MG63 (cell line): Measurements from ENCODE around the gene TMUB2. TPM values are rescaled to one million over a fixed set of nuclear protein-coding genes. Genes with fewer than 3 reads are reported as not detected.

Experiments
- DNase-seq: peaks from one replicate; pipeline ENCODE4 v3.0.0-alpha.2; 2020
- H3K27me3 ChIP-seq: fragments of 250-450 bp; sonication (Bioruptor Pico); 2 replicates; pipeline ENCODE4 v1.5.1; 2020; ENCODE audit warnings: mild to moderate bottlenecking, moderate library complexity
- H3K36me3 ChIP-seq: fragments of 250-450 bp; sonication (Bioruptor Pico); 2 replicates; pipeline ENCODE4 v1.5.1; 2020; ENCODE audit warnings: mild to moderate bottlenecking, moderate library complexity
- H3K4me3 ChIP-seq: fragments of 250-450 bp; sonication (Bioruptor Pico); 2 replicates; pipeline ENCODE4 v1.5.1; 2020; ENCODE audit warnings: mild to moderate bottlenecking, moderate library complexity
- H3K9me3 ChIP-seq: fragments of 250-450 bp; sonication (Bioruptor Pico); 2 replicates; pipeline ENCODE4 v1.5.1; 2020; ENCODE audit warnings: mild to moderate bottlenecking, moderate library complexity
- total RNA-seq: library from RNA; depleted of rRNA; stranded (reverse); fragments of >200 nt; shearing (Covaris generic); gene quantifications from 2 replicates; pipeline ENCODE4 v1.2.3, GENCODE V29; 2014; ENCODE audit warnings: low replicate concordance

The TMUB2 gene
- total RNA-seq, 1 experiment from 2014 or later, result 39.9 TPM

GRCh38 chr17:44193326-44194084, 6.7 kb downstream of the TMUB2 start:
- Histone ChIP-seq H3K36me3 (peaks cover 72% of the 10 kb centered on the region), H3K27me3 (no peaks in the 10 kb centered on the region), H3K4me3 (no peak overlapping the region), H3K9me3 (no peaks in the 10 kb centered on the region)
- no peak for DNase-seq

GRCh38 chr17:44197107-44197506, 10.3 kb downstream of the TMUB2 start:
- DNase-seq, result no peak
- Histone ChIP-seq H3K36me3 (peaks cover 52% of the 10 kb centered on the region), H3K4me3 (no peak overlapping the region), H3K9me3 (no peaks in the 10 kb centered on the region), H3K27me3 (no peaks in the 10 kb centered on the region)

GRCh38 chr17:44197980-44198720, 11.4 kb downstream of the TMUB2 start:
- no peaks in the 10 kb centered on the region for H3K9me3 ChIP-seq
- peak; percentile 58 for DNase-seq
- peak overlapping the region; percentile 70 for H3K4me3 ChIP-seq
- H3K36me3 ChIP-seq, result peaks cover 46% of the 10 kb centered on the region
- no peaks in the 10 kb centered on the region for H3K27me3 ChIP-seq

GRCh38 chr17:44198721-44199552, 12.2 kb downstream of the TMUB2 start:
- Histone ChIP-seq H3K9me3 (no peaks in the 10 kb centered on the region), H3K27me3 (no peaks in the 10 kb centered on the region), H3K4me3 (peak overlapping the region; percentile 70), H3K36me3 (peaks cover 39% of the 10 kb centered on the region)
- DNase-seq, result peak; percentile 66

- DNase-seq, result peak; percentile 100
- peak within 1 kb of the TSS; percentile 70 for H3K4me3 ChIP-seq
- no peaks in the 10 kb centered on the region for H3K9me3 ChIP-seq
- H3K36me3 ChIP-seq, result peaks cover 30% of the 10 kb centered on the region
- no peaks in the 10 kb centered on the region for H3K27me3 ChIP-seq
Observed at GRCh38 chr17:44199553-44200477, 13.0 kb downstream of the TMUB2 start, which contains the start of gene ATXN7L3. ATXN7L3 (minus strand) TSS chr17:44199884; CDS start chr17:44198070, 1,814 bp downstream.

GRCh38 chr17:44200478-44201155, 13.8 kb downstream of the TMUB2 start:
- Histone ChIP-seq H3K4me3 (peak overlapping the region; percentile 70), H3K36me3 (peaks cover 22% of the 10 kb centered on the region), H3K27me3 (no peaks in the 10 kb centered on the region), H3K9me3 (no peaks in the 10 kb centered on the region)
- DNase-seq, result no peak

GRCh38 chr17:44202756-44203155, 16.0 kb downstream of the TMUB2 start:
- peak; percentile 70 for DNase-seq
- Histone ChIP-seq H3K4me3 (no peak overlapping the region), H3K36me3 (peaks cover 14% of the 10 kb centered on the region), H3K27me3 (no peaks in the 10 kb centered on the region), H3K9me3 (no peaks in the 10 kb centered on the region)

- H3K36me3 ChIP-seq, result peaks cover 20% of the 10 kb centered on the region
- no peaks in the 10 kb centered on the region for H3K9me3 ChIP-seq
- H3K27me3 ChIP-seq, result no peaks in the 10 kb centered on the region
- DNase-seq, result peak; percentile 41
- H3K4me3 ChIP-seq, result no peak overlapping the region
Observed at GRCh38 chr17:44203731-44204440, 17.1 kb downstream of the TMUB2 start.

- Histone ChIP-seq H3K9me3 (no peaks in the 10 kb centered on the region), H3K4me3 (no peak overlapping the region), H3K36me3 (peaks cover 25% of the 10 kb centered on the region), H3K27me3 (no peaks in the 10 kb centered on the region)
- peak; percentile 86 for DNase-seq
Observed at GRCh38 chr17:44204441-44204882, 17.7 kb downstream of the TMUB2 start.

GRCh38 chr17:44205962-44206824, 19.4 kb downstream of the TMUB2 start:
- no peaks in the 10 kb centered on the region for H3K9me3 ChIP-seq
- no peak overlapping the region for H3K4me3 ChIP-seq
- no peaks in the 10 kb centered on the region for H3K27me3 ChIP-seq
- H3K36me3 ChIP-seq, result peaks cover 39% of the 10 kb centered on the region
- DNase-seq, result no peak

GRCh38 chr17:44206825-44207155, 20.0 kb downstream of the TMUB2 start:
- H3K9me3 ChIP-seq, result no peaks in the 10 kb centered on the region
- H3K36me3 ChIP-seq, result peaks cover 45% of the 10 kb centered on the region
- no peaks in the 10 kb centered on the region for H3K27me3 ChIP-seq
- DNase-seq, result no peak
- no peak overlapping the region for H3K4me3 ChIP-seq

GRCh38 chr17:44207319-44207718, 20.5 kb downstream of the TMUB2 start:
- Histone ChIP-seq H3K27me3 (no peaks in the 10 kb centered on the region), H3K36me3 (peaks cover 47% of the 10 kb centered on the region), H3K9me3 (no peaks in the 10 kb centered on the region), H3K4me3 (no peak overlapping the region)
- DNase-seq, result no peak

GRCh38 chr17:44207743-44208142, 21.0 kb downstream of the TMUB2 start:
- Histone ChIP-seq H3K27me3 (no peaks in the 10 kb centered on the region), H3K36me3 (peaks cover 50% of the 10 kb centered on the region), H3K4me3 (no peak overlapping the region), H3K9me3 (no peaks in the 10 kb centered on the region)
- DNase-seq, result no peak

GRCh38 chr17:44209786-44210341, 23.1 kb downstream of the TMUB2 start:
- Histone ChIP-seq H3K4me3 (no peak overlapping the region), H3K9me3 (no peaks in the 10 kb centered on the region), H3K36me3 (peaks cover 71% of the 10 kb centered on the region), H3K27me3 (no peaks in the 10 kb centered on the region)
- DNase-seq, result no peak
